NCI-H69 (cell line): Measurements from ENCODE around the gene ZNF562.
"Not testable (repeated sequence)": the region's sequence is repeated elsewhere in the genome, so short reads cannot be mapped to it uniquely, and the experiment has no call there.

Source experiments
- DNase-seq: peaks from one replicate; lab custom pipeline; 2025; lab: John Stamatoyannopoulos, UW

The ZNF562 gene

DNA sequence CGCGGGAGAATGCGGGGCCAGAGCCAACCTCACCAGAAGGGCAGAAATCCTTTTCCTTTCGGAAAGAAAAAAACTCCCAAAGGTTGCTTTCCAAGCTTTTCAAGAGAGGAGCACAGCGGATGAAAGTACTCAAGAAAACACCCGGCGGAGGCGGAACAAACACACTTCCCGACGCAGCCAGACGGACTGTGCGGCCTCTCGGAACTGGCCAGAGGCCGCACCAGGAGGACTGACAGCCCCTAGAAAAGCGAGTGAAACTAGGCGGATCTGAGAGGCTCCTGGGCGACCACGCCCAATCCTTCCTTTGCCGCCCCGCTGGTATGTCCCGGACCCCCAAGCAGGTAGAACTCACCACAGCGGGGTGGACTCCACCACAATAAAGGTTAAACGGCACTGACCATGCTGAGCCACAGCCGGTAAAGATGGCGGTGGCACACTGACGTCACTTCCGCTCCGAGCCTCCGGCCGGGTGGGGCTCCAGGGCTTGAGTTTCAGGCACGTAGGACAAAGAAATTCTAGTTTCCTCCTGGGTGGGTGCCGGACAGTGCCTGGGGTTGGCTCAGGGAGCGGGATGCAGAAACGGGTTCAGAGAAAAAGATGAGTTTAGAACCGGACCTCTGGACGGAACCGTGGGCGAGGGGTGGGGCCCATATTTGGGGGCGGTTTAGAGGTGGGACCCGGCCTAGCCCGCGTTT is at the start of gene ZNF562:
ZNF562 (minus strand) TSS at position 438 of the 695 bp plus-strand sequence. CDS start 14,356 bp downstream, outside the sequence.
- peak; percentile 93 for DNase-seq

DNA sequence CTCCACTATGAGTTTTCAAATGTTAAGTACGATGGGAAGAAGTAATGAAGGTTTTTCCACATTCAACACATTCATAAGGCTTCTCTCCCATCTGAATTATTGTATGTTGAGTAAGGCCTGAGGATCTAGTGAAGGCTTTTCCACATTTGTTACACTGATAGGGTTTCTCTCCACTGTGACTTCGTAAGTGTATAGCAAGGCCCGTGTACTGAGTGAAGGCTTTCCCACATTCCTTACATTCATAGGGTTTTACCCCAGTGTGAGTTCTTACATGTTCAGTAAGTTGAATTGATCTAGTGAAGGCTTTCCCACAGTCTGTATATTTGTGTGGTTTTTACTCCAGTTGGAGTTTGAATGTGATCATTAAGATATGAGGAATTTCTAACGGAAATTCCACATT is 49.3 kb upstream of the ZNF562 start:
- DNase-seq = no peak

DNA sequence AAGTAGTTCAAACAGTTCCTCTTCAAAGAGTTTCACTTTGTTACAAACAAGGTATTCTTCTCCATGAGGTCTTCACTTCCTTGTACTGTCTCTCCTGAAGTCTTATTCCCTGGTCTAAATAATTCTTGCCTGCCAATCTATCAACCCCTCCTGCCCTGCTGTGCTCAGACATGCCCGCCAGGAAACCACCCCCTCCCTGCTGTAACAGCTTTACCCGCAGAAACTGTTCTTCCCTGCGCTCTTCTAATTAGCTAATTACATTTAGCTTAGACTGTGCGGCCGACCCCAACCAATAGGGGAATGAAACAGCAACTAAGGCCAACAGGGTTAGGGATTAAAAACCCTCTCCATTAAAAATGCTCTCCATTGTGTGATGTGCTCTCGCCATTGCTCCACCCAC is 47.0 kb upstream of the ZNF562 start:
- peak; percentile 38 for DNase-seq

DNA sequence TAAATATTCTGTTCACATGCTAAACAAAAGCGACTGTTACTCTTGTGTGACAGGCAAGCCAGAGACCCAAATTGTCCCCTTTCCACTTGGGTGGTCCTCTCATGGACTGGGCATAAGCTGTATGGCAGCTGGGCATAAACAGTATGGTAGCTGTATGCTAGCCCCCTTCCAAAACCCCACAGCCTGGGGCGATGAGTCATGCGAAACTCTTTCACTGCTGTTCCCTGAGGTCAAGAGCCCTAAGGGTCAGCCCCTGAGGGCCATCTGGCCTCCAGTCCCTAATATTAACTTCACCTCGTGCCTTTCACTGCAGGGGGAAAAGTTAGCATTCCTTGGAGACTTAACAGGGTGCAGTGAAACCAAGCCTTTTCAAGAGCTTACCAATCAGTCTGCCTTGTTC is 45.6 kb upstream of the ZNF562 start:
- no peak for DNase-seq

DNA sequence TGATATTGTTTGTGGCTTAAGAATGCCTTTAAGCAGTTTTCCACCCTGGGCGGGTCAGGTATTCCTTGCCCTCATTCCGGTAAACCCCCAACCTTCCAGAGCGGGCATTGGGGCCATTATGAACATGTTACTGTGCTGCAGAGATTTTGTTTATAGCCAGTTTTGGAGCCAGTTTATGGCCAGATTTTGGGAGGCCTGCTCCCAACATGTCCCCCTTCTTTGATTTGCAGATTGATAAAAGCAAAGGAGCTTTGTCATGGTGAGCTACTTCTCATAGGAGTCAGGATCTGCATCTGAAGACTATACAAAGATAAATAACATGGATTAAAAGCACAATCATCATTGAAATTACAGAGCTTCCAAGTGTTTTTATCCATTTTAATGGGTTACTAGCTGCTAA is 36.9 kb upstream of the ZNF562 start:
- no peak for DNase-seq

DNA sequence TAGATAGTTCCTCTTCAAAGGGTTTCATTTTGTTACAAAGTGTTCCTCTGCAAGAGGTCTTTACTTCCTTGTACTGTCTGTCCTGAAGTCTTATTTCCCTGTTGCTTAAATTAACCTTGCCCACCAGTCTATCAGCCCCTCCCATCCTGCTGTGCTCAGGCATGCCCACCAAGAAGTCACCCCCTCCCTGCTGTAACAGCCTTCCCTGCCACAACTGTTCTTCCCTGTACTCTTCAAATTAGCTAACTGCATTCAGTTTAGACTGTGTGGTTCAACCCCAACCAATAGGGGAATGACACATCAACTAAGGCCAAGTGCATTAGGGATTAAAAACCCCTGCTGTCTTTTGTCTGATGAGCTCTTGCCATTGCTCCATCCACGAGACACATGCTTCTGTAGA is 34.4 kb upstream of the ZNF562 start:
- DNase-seq = no peak

DNA sequence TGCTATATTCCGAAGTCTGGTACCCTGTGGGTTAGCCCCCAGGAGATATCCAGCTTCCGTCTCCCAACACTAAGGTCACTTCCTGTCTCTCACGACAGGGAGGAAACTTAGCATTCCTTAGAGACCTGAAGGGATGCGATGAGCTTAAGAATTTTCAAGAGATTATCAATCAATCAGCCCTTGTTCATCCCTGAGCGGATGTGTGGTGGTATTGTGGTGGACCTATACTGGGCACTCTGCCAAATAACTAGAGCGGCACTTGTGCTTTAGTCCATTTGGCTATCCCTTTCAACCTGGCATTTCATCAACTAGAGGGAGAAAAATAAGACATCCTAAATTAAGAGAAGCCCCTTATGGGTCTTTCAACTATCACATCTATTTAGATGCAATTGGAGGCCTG is 30.9 kb upstream of the ZNF562 start:
- no peak for DNase-seq

DNA sequence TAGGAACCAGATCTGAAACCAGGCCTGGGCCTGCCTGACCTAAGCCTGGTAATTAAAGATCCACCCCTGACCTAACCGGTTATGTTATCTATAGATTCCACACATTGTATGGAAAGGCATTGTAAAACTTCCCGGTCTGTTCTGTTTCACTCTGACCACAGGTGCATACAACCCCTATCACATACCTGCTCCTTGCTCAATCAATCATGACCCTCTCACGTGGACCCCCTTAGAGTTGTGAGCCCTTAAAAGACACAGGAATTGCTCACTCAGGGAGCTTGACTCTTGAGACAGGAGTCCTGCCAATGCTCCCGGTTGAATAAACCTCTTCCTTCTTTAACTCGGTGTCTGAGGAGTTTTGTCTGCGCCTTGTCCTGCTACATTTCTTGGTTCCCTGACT is 27.3 kb upstream of the ZNF562 start:
- DNase-seq = no peak

DNA sequence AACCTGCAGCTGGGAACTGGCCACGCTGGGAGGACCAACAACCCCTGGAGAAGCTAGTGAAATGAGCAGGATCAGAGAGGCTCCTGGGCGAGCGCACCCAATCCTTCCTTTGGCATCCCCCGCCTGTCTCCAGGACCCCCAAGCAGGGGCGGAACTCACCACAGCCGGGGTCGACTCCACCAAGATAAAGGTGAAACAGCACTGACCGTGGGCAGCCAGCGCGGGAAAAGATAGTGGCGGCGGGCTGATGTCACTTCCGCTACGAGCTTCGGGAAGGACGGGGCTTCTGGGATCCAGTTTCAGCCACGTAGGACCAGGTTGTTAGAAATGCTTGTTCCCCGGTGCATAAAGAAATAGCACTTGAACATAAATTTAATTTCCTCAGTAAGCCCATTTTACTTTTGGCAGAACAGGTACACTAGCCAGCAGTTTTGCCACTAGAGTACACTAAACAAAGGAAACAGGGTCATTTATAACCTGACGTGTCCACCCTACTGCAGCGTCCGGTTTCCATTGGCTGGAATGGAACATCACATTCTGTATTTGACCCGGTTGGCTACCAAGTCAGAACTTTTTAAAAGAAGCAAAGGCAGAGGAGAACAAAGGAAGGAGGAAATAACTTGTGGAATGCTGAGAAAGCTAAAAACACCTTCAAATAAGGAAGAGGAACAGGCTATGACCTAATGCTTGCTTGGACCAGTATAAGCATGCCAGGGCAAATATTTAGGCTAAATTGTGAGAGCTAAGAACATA is 25.5 kb upstream of the ZNF562 start:
- DNase-seq = no peak

DNA sequence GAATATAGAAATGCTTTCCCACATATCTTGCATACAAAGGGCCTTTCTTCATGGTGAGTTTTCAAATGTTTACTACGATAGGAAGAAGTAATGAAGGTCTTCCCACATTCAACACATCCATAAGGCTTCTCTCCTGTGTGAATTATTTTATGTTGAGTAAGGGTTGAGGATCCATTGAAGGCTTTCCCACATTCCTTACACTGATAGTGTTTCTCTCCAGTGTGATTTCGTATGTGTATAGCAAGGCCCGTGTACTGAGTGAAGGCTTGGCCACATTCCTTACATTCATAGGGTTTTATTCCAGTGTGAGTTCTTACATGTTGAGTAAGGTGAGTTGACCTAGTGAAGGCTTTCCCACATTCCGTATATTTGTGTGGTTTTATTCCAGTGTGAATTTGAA is 15.4 kb upstream of the ZNF562 start:
- not testable (repeated sequence) for DNase-seq

DNA sequence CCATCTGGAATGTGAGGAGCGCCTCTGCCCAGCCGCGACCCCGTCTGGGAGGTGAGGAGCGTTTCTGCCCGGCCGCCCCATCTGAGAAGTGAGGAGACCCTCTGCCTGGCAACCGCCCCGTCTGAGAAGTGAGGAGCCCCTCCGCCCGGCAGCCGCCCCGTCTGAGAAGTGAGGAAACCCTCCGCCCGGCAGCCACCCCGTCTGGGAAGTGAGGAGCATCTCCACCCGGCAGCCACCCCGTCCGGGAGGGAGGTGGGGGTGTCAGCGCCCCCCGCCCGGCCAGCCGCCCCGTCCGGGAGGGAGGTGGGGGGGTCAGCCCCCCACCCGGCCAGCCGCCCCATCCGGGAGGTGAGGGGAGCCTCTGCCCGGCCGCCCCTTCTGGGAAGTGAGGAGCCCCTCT is 5.1 kb upstream of the ZNF562 start:
- not testable (repeated sequence) for DNase-seq

DNA sequence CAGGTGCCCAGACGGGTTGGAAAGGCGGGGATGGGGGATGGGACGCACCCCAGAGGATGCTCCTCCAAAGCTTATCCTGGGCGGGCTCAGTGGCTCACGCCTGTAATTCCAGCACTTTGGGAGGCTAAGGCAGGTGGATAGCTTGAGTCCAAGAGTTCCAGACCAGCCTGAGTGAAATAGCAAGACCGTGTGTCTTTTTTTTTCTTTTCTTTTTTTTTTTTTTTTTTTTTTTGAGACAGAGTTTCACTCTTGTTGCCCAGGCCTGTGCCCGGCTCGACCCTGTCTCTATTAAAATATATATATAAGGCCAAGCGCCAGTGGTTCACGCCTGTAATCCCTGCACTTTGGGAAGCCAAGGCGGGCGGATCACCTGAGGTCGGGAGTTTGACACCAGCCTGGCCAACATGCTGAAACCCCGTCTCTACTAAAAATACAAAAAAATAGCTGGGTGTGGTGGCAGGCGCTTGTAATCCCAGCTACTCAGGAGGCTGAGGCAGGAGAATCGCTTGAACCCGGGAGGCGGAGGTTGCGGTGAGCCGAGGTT is 530 bp upstream of the ZNF562 start:
- not testable (repeated sequence) for DNase-seq

DNA sequence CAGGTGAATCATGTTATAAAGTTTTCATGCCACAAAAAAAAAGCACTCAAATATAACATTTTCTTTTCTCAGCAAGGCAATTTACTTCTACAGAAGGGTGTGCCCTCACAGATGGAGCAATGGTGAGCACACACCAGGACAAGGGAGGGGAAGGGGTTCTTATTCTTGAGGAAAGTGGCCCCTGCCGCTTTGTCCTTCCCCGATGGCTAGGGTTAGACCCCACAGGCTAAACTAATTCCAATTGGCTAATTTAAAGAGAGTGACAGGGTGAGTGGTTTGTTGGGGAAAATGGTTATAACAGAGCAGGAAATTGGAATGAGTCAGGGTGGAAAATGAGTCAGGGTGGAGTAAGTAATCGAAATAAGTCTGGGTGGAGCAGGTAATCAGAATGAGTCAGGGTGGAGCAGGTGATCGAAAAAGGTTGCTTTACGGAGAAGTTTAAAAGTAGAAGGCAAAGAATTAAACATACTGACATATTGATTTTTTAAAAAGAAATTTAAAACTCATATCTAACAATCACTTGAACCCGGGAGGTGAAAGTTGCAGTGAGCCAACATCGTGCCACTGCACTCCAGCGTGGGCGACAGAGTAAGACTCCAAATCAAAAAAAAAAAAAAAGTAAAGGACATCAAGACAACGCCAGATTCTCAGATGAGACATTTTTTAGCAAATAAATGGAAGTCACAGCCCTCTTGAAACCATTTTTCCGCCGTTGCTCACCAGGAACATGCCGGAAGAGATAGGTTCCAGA is 813 bp downstream of the ZNF562 start:
- DNase-seq = peak; percentile 25

DNA sequence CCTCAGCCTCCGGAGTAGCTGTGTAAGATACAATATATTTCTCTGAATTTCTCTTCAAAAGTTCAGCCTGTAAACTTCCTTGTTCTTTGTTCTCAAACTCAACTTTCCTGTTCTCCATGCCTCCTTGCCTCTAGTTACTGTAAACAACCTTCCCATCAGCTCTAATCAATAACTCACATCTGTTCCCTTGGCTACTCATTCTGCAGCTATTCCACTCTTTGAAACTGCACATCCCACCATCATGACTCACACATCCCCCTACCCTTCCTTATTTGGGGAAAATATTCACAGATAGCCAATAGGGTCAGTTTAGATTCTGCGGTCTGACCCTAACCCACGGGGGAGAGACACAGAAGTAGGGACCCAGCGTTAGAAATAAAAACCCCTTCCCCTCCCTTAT is 2.0 kb downstream of the ZNF562 start:
- no peak for DNase-seq

DNA sequence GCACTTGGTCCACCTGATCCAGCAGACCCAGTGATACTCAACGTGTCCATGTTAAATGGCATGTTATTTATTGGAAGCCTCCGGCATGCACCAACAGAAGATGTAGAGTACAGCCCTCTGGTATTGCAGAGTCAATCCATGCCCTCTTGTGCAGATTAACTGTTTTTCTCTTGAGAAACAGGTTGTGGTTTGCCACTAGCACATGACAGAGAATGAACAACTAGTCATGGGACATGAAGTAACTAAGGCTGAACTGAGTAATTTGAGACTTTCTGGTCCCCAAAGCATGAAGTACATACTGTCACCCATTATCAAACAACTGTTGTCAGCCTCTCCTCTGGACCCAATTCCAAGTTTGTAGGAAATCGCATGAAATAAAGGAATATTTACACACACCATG is 3.2 kb downstream of the ZNF562 start:
- DNase-seq = no peak

DNA sequence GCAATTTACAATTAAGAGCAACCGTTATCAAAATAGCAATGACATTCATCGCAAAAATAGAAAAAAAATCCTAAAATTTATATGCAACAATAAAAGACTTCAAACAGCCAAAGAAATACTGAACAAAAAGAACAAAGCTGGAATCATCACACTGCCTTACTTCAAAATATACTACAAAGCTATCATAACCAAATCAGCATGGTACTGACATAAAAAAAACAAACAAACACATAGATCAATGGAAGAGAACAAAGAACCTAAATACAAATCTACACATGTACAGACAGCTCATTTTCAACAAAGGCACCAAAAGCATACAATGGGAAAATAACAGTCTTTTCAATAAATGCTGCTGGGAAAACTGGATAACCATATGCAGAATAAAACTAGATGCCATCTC is 6.4 kb downstream of the ZNF562 start:
- no peak for DNase-seq

DNA sequence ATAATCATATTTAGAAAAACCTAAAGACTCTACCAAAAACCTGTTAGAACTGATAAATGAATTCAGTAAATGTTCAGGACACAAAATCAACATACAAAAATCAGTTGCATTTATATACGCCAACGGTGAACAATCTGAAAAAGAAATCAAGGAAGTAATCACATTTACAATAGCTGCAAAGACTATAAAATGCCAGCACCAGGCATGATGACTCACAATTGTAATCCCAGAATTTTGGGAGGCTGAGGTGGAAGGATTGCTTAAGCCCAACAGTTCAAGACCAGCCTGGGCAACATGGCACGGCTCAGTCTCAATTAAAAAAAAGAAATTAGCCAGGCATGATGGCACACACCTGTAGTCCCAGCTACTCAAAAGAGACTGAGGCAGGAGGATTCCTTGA is 7.0 kb downstream of the ZNF562 start:
- DNase-seq = no peak

DNA sequence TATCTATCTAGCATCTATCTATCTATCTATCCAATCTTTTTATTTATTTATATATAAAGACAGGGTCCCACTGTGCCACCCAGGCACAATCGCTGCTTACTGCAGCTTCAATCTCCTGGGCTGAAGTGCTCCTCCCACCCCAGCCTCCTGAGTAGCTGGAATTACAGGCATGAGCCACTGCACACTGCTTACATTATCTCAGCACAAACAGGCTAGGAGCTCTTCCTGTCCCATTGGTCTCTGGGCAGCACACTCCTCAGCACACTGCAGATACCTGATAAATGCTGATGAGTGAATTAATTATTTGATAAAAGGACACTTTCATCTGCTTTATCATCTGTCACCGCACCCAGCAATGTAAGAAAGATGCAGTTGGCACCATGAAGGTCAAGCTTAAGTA is 16.1 kb downstream of the ZNF562 start:
- no peak for DNase-seq

DNA sequence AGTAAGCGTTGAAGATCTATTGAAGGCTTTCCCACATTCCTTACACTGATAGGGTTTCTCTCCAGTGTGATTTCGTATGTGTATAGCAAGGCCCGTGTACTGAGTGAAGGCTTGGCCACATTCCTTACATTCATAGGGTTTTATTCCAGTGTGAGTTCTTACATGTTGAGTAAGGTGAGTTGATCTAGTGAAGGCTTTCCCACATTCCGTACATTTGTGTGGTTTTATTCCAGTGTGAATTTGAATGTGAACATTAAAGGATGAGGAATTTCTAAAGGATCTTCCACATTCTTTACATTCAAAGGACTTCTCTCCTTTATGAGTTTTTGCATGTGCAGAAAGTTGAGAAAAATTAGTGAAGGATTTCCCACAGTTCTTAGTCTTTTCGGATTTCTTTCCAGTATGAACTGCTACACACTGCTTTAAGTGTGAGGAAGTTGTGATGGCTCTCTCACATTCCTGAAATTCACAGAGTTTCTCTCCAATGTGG is 21.8 kb downstream of the ZNF562 start:
- not testable (repeated sequence) for DNase-seq

DNA sequence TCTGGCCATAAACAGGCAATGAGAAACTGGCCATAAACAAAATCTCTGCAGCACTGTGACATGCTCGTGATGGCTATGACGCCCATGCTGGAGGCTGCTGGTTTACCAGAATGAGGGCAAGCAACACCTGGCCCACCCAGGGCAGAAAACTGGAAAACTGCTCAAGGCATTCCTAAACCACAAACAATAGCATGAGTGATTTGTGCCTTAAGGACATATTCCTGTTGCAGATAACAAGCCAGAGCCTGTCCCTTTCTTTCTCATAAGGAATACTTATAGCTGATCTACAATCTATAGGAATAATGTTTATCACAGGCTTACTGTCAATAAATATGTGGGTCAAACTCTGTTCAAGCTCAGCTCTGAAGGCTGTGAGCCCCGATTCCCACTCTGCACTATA is 23.4 kb downstream of the ZNF562 start:
- not testable (repeated sequence) for DNase-seq

DNA sequence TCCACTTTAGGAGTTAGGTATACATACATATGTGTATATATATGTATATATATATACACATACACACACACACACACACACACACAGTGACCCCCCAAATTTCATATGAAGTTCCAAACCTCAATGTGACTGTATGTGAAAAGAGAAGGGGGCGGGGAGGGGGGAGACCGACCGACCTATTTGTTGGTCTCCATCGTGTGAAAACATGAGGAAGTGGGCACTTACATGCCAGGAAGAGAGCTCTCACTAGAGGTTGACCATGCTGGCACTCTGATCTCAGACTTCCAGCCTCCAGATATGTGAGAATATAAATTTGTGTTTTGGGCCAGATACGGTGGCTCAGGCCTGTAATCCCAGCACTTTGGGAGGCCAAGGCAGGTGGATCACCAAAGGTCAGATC is 24.6 kb downstream of the ZNF562 start:
- DNase-seq = no peak

DNA sequence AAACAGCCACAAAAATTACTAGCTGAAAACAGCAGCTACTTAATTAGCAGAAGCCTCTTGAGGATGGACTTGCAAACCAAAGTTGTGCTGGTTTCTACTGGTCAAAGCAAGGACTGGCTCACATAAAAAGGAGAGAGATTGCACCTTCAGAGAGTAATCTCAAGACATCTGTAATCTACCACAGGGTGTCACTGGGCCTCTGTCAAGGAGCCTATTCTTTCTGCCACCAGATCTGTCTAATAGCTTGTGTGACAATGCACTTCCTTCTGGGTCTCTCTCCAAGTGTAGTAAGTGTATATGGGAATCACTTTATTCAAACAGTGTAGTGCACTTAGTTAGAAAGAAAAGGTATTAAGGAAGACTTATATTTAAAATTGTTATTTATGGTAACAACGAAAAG is 29.4 kb downstream of the ZNF562 start:
- DNase-seq = no peak

DNA sequence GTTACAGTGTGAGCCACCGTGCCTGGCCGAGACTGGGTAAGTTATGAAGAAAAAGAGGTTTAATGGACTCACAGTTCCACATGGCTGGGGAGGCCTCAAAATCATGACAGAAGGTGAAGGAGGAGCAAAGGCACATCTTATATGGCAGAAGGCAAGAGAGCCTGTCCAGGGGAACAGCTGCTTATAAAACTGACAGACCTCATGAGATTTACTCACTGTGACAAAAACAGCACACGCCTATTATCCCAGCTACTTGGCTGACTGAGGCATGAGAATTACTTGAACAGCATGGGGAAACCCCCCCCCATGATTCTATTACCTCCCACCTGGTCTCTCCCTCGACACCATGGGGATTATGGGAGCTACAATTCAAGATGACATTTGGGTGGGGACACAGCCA is 30.4 kb downstream of the ZNF562 start:
- DNase-seq = no peak
